WTC11 (cell line): Measurements from ENCODE around the gene GALNT17.

ENCODE experiments used
- ARID4B ChIP-seq: sonication (generic); formaldehyde crosslinking; IDR thresholded peaks from 2 replicates; pipeline ENCODE4 v1.8.0; 2023; ENCODE audit warnings: missing genetic modification reagents, mild to moderate bottlenecking, borderline replicate concordance
- ATF2 ChIP-seq: sonication (generic); formaldehyde crosslinking; IDR thresholded peaks from 2 replicates; pipeline ENCODE4 v1.8.1; 2022; ENCODE audit warnings: low read depth, missing genetic modification reagents, borderline replicate concordance
- EMX1 ChIP-seq: fragments of 250-450 bp; sonication (Bioruptor Pico); IDR thresholded peaks from 2 replicates; pipeline ENCODE4 v1.8.0; 2021; ENCODE audit warnings: mild to moderate bottlenecking
- ESRRA ChIP-seq: sonication (generic); formaldehyde crosslinking; IDR thresholded peaks from 2 replicates; pipeline ENCODE4 v1.8.1; 2022; ENCODE audit warnings: mild to moderate bottlenecking, missing genetic modification reagents, borderline replicate concordance
- HMGXB4 ChIP-seq: sonication (generic); formaldehyde crosslinking; IDR thresholded peaks from 2 replicates; pipeline ENCODE4 v1.8.1; 2023; ENCODE audit warnings: mild to moderate bottlenecking, moderate library complexity, missing genetic modification reagents
- USF2 ChIP-seq: sonication (generic); formaldehyde crosslinking; IDR thresholded peaks from 2 replicates; pipeline ENCODE4 v1.8.1; 2023; ENCODE audit warnings: mild to moderate bottlenecking, missing genetic modification reagents, moderate library complexity
- ZNF232 ChIP-seq: sonication (generic); formaldehyde crosslinking; IDR thresholded peaks from 2 replicates; pipeline ENCODE4 v1.8.0; 2022; ENCODE audit warnings: mild to moderate bottlenecking, missing genetic modification reagents
- TF ChIP-seq, protein P1 (sequence below): sonication (generic); formaldehyde crosslinking; IDR thresholded peaks from 2 replicates; pipeline ENCODE4 v1.8.0; 2023; ENCODE audit warnings: mild to moderate bottlenecking, missing genetic modification reagents
- TF ChIP-seq, protein P2 (sequence below): fragments of 200-600 bp; IDR thresholded peaks from 2 replicates; pipeline ENCODE4 v1.8.0; 2022; ENCODE audit warnings: antibody characterized with exemption

GRCh38 chr7:71221049-71221448, 89.1 kb downstream of the GALNT17 start:
- TF ChIP-seq ESRRA (CRISPR knock-in tag) (no peak), ZNF232 (CRISPR knock-in tag) (no peak), ARID4B (CRISPR knock-in tag) (no peak), EMX1 (no peak), HMGXB4 (no peak), USF2 (CRISPR knock-in tag) (no peak), ATF2 (CRISPR knock-in tag) (no peak)
- TF ChIP-seq, protein P1, sequence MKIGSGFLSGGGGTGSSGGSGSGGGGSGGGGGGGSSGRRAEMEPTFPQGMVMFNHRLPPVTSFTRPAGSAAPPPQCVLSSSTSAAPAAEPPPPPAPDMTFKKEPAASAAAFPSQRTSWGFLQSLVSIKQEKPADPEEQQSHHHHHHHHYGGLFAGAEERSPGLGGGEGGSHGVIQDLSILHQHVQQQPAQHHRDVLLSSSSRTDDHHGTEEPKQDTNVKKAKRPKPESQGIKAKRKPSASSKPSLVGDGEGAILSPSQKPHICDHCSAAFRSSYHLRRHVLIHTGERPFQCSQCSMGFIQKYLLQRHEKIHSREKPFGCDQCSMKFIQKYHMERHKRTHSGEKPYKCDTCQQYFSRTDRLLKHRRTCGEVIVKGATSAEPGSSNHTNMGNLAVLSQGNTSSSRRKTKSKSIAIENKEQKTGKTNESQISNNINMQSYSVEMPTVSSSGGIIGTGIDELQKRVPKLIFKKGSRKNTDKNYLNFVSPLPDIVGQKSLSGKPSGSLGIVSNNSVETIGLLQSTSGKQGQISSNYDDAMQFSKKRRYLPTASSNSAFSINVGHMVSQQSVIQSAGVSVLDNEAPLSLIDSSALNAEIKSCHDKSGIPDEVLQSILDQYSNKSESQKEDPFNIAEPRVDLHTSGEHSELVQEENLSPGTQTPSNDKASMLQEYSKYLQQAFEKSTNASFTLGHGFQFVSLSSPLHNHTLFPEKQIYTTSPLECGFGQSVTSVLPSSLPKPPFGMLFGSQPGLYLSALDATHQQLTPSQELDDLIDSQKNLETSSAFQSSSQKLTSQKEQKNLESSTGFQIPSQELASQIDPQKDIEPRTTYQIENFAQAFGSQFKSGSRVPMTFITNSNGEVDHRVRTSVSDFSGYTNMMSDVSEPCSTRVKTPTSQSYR (CRISPR knock-in tag): no peak
- TF ChIP-seq, protein P2, sequence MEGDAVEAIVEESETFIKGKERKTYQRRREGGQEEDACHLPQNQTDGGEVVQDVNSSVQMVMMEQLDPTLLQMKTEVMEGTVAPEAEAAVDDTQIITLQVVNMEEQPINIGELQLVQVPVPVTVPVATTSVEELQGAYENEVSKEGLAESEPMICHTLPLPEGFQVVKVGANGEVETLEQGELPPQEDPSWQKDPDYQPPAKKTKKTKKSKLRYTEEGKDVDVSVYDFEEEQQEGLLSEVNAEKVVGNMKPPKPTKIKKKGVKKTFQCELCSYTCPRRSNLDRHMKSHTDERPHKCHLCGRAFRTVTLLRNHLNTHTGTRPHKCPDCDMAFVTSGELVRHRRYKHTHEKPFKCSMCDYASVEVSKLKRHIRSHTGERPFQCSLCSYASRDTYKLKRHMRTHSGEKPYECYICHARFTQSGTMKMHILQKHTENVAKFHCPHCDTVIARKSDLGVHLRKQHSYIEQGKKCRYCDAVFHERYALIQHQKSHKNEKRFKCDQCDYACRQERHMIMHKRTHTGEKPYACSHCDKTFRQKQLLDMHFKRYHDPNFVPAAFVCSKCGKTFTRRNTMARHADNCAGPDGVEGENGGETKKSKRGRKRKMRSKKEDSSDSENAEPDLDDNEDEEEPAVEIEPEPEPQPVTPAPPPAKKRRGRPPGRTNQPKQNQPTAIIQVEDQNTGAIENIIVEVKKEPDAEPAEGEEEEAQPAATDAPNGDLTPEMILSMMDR: no peak
